Retina (tissue), 1 donor: ENCODE results near the gene TTLL12.

Source experiments
- DNase-seq: peaks from one replicate; pipeline ENCODE4 v3.0.0-alpha.2; 2016

The TTLL12 gene

GRCh38 chr22:43198126-43198525 is 11.2 kb upstream of the TTLL12 start:
- no peak for DNase-seq

GRCh38 chr22:43197271-43197941 is 10.5 kb upstream of the TTLL12 start:
- no peak for DNase-seq

- no peak for DNase-seq
Observed at GRCh38 chr22:43191831-43192230, 4.9 kb upstream of the TTLL12 start.

GRCh38 chr22:43188829-43189545 is 2.1 kb upstream of the TTLL12 start:
- no peak for DNase-seq

- DNase-seq: peak; percentile 97
Observed at GRCh38 chr22:43187171-43188099, 501 bp upstream of the TTLL12 start.

- peak; percentile 52 for DNase-seq
Observed at GRCh38 chr22:43185860-43186261, 1.1 kb downstream of the TTLL12 start.

GRCh38 chr22:43183496-43184277 is 3.2 kb downstream of the TTLL12 start:
- no peak for DNase-seq

GRCh38 chr22:43182726-43183125 is 4.2 kb downstream of the TTLL12 start:
- no peak for DNase-seq

GRCh38 chr22:43182118-43182517 is 4.8 kb downstream of the TTLL12 start:
- DNase-seq: no peak

GRCh38 chr22:43181321-43182076 is 5.4 kb downstream of the TTLL12 start:
- DNase-seq: no peak

- no peak for DNase-seq
Observed at GRCh38 chr22:43180670-43181069, 6.3 kb downstream of the TTLL12 start.

- DNase-seq: no peak
Observed at GRCh38 chr22:43179911-43180195, 7.1 kb downstream of the TTLL12 start.

- DNase-seq: no peak
Observed at GRCh38 chr22:43179146-43179910, 7.6 kb downstream of the TTLL12 start.

- DNase-seq: no peak
Observed at GRCh38 chr22:43177479-43177878, 9.5 kb downstream of the TTLL12 start.

- DNase-seq: no peak
Observed at GRCh38 chr22:43176090-43176489, 10.8 kb downstream of the TTLL12 start.

- no peak for DNase-seq
Observed at GRCh38 chr22:43174941-43175531, 11.9 kb downstream of the TTLL12 start.

GRCh38 chr22:43173976-43174720 is 12.8 kb downstream of the TTLL12 start:
- DNase-seq: no peak

GRCh38 chr22:43173566-43173965 is 13.4 kb downstream of the TTLL12 start:
- DNase-seq: no peak

GRCh38 chr22:43172191-43172590 is 14.7 kb downstream of the TTLL12 start:
- DNase-seq: no peak

- DNase-seq: no peak
Observed at GRCh38 chr22:43171607-43172006, 15.3 kb downstream of the TTLL12 start.
